DMS 273 treated with DMSO at 0.1 percent for 48 hours (cell line): ENCODE measurements around the gene NSG2.

Source experiments
- DNase-seq: peaks from one replicate; lab custom pipeline; 2025; lab: John Stamatoyannopoulos, UW

The NSG2 gene

GRCh38 chr5:174059247-174059646 lies 13.7 kb downstream of the NSG2 start:
- no peak for DNase-seq

- no peak for DNase-seq
These were observed 17.7 kb downstream of the NSG2 start for GRCh38 chr5:174063082-174063756.

GRCh38 chr5:174064171-174064570 lies 18.7 kb downstream of the NSG2 start:
- no peak for DNase-seq

- DNase-seq = no peak
These were observed 20.2 kb downstream of the NSG2 start for GRCh38 chr5:174065528-174066197.

- DNase-seq = no peak
These were observed 22.0 kb downstream of the NSG2 start for GRCh38 chr5:174067499-174067898.

- DNase-seq = no peak
These were observed 26.0 kb downstream of the NSG2 start for GRCh38 chr5:174071484-174071883.

GRCh38 chr5:174073122-174073660 lies 27.7 kb downstream of the NSG2 start:
- DNase-seq = no peak

GRCh38 chr5:174074369-174074768 lies 28.9 kb downstream of the NSG2 start:
- DNase-seq = no peak

GRCh38 chr5:174078416-174078815 lies 32.9 kb downstream of the NSG2 start:
- no peak for DNase-seq

- DNase-seq = no peak
These were observed 36.8 kb downstream of the NSG2 start for GRCh38 chr5:174082286-174082685.

GRCh38 chr5:174083056-174083827 lies 37.7 kb downstream of the NSG2 start:
- no peak for DNase-seq

- DNase-seq = no peak
These were observed 39.2 kb downstream of the NSG2 start for GRCh38 chr5:174084691-174085154.

GRCh38 chr5:174086751-174087150 lies 41.2 kb downstream of the NSG2 start:
- no peak for DNase-seq

GRCh38 chr5:174087783-174088182 lies 42.3 kb downstream of the NSG2 start:
- no peak for DNase-seq

- DNase-seq = no peak
These were observed 44.6 kb downstream of the NSG2 start for GRCh38 chr5:174090129-174090528.

- DNase-seq = no peak
These were observed 47.6 kb downstream of the NSG2 start for GRCh38 chr5:174093123-174093522.

GRCh38 chr5:174094857-174095606 lies 49.5 kb downstream of the NSG2 start:
- DNase-seq = no peak

GRCh38 chr5:174096619-174097018 lies 51.1 kb downstream of the NSG2 start:
- no peak for DNase-seq

GRCh38 chr5:174097486-174098185 lies 52.1 kb downstream of the NSG2 start:
- DNase-seq = no peak

- DNase-seq = no peak
These were observed 53.2 kb downstream of the NSG2 start for GRCh38 chr5:174098694-174099093.

- DNase-seq = no peak
These were observed 55.0 kb downstream of the NSG2 start for GRCh38 chr5:174100490-174100889.
